ENCODE data around the gene ATP1B2.

The ATP1B2 gene

DNA sequence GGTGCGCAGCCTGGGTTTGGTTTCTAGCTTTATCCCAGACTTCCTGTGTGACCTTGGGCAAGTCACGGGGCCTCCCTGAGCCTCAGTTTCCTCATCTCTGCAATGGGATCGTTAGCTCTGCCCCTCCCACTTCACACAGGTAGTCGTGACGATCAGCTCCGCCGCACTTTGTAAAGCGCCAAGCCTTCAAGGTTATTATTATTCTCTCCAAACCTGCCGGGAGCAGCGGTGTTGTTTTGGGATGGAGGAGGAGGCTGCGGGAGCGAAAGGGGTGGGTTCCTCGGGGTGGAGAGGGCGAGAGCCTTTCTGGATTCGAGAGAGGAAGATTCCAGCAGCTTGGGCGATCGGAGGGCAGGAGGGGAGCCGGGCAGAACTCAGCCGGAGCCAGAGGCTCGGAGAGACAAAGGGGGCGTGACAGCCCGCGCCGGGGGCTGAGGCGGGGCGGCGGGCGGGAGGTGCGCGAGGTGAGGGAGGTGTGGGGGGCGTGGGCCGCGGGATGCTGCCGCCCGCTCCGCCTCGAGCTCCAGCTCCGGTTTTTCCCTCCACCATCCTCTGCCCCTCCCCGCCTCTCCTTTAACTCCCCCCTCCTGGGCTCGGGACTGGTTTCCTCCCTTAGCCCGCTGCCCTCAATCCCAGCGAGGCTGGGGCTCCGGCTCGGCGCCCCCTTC, 54.0 kb downstream of the ATP1B2 start, which contains the start of gene EFNB3:
EFNB3 (plus strand) TSS at position 602 of the 668 bp plus-strand sequence. CDS start 397 bp downstream, outside the sequence.
- H3K27me3 Mint-ChIP-seq: peaks cover 53% of the 10 kb centered on the region
- no peak for DNase-seq
- H3K4me1 Mint-ChIP-seq (ENCODE audit: low read depth): peaks cover 22% of the 10 kb centered on the region
- H3K36me3 Mint-ChIP-seq (ENCODE audit: low read depth): peaks cover 38% of the 10 kb centered on the region
- H3K27ac Mint-ChIP-seq: no peak within 1 kb of the TSS
- peak within 1 kb of the TSS; percentile 62 for H3K4me3 Mint-ChIP-seq
- no peaks in the 10 kb centered on the region for H3K9me3 Mint-ChIP-seq

DNA sequence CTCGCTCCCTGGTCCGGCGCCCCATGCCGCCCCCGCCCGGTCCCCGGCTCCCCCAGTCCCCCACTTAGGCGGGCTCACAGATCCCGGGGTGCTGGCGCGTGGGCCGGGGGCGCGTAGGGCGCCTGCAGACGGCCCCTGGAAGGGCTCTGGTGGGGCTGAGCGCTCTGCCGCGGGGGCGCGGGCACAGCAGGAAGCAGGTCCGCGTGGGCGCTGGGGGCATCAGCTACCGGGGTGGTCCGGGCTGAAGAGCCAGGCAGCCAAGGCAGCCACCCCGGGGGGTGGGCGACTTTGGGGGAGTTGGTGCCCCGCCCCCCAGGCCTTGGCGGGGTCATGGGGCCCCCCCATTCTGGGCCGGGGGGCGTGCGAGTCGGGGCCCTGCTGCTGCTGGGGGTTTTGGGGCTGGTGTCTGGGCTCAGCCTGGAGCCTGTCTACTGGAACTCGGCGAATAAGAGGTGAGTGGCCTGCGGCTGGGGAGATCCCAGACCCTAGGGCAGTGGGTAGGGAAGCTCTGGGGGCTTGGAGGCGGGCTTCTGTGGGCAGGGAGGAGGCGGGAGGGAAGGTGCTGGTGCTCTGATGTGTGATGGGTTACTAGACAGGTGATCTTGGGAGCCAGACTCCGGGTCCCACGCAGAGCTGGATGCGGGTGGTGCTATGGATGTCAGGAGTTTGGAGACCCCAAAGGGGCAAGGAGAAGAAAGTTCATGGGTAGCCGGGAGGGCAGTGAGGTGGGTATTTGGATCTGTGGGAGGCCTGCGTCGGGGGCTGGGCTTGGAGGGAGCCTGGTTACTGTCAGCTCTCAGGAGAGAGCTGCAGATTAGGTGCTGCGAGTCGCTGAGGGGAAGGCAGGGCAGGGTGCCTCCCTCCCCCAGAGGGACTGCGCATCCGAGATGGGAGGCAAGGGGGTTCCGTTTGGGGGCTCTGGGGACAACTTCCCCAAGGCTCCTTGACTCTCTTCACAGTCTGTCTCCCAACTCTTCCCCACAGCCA, 54.8 kb downstream of the ATP1B2 start:
- H3K27ac Mint-ChIP-seq: no peak overlapping the region
- no peaks in the 10 kb centered on the region for H3K9me3 Mint-ChIP-seq
- no peak for DNase-seq
- peaks cover 31% of the 10 kb centered on the region for H3K36me3 Mint-ChIP-seq (ENCODE audit: low read depth)
- H3K27me3 Mint-ChIP-seq: peaks cover 61% of the 10 kb centered on the region
- peak overlapping the region; percentile 13 for H3K4me3 Mint-ChIP-seq
- H3K4me1 Mint-ChIP-seq (ENCODE audit: low read depth): peaks cover 27% of the 10 kb centered on the region

DNA sequence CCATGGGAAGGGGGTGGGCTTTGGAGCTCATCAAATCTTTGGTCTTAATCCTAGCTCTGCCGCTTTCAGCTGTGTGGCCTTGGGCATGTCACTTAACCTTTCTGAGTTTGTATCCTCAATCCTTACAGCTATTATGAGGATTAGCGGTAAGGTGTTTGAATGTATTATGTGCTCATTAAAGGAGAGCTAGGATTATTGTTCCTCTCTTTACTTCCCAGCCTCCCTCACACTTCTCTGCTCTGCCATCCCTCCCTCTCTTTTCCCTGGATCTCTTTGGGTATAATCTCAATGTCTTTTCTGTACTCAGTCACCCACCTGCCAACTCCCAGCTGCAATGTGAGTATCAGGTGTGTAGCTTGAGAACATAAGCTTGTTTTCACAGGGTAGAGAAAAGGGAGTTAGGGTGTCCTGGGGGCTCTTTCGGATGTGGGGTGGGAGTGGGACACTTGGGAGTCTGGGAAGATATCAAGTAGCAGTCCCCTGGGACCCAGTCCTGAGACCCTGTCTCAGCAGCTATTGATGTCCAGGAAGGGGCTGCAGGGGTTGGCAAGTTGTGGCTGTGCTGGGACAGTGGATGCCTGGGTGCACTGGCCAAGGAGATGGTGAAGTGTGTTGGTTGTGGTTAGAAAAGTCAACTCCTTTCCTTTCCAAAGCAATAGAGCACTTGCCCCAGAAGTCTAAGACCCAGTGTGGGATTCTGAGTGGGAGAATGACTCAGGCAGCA, 56.1 kb downstream of the ATP1B2 start:
- H3K27ac Mint-ChIP-seq: no peak overlapping the region
- H3K36me3 Mint-ChIP-seq (ENCODE audit: low read depth): peaks cover 19% of the 10 kb centered on the region
- no peak for DNase-seq
- no peak overlapping the region for H3K4me3 Mint-ChIP-seq
- H3K9me3 Mint-ChIP-seq: no peaks in the 10 kb centered on the region
- H3K27me3 Mint-ChIP-seq: peaks cover 71% of the 10 kb centered on the region
- peaks cover 27% of the 10 kb centered on the region for H3K4me1 Mint-ChIP-seq (ENCODE audit: low read depth)
